GM18507 (cell line): Measurements from ENCODE around the gene GPC3.

Source experiments
- DNase-seq: peaks from one replicate; pipeline ENCODE4 v3.0.0; 2011; ENCODE audit warnings: low read depth; ENCODE audit not compliant: insufficient read length; ENCODE audit errors: extremely low spot score
- FAIRE-seq: peaks from 2 replicates; lab custom pipeline; 2011; peaks lifted over from hg19 to GRCh38; lab: Jason Lieb, UNC

Gene GPC3

DNA sequence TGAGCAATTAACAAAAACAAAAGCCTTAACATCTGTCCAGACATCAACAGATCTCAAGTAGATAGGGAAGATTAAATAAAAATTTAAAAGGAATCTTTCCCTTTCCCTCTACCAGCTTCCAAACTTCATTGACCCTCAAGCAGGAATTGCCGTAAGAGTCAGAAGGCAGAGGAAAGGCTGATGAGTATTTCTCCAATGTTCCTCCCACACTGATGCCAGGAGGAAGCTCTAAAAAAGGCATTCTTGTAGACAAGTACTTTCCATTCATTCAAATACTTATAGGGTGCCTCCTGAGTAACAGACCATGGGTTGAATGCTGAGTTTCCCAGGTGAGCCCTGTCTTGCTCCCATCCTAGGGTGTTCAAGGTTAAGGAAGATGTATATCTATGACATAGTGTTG, 418.5 kb downstream of the GPC3 start:
- DNase-seq (no peak), FAIRE-seq (no peak)

DNA sequence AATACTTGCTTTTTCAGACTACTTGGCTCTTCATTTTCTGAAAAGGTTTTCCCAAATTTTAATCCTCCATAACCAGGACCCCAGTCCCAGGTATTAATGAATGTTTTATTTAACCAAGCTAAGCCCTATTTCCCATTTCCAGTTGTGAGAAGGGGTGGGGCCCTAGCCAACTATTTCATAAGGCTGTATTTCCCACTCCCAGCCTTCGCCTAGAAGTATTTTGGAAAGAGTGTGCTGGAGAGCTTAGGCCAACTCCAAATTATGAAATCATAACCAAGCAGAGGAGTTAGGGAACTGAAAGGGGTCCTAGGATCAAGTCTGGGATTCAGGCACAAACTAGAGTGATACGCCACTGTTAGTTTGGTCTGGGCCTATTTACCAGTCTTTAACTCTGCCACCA, 421.7 kb downstream of the GPC3 start:
- FAIRE-seq (no peak), DNase-seq (no peak)

DNA sequence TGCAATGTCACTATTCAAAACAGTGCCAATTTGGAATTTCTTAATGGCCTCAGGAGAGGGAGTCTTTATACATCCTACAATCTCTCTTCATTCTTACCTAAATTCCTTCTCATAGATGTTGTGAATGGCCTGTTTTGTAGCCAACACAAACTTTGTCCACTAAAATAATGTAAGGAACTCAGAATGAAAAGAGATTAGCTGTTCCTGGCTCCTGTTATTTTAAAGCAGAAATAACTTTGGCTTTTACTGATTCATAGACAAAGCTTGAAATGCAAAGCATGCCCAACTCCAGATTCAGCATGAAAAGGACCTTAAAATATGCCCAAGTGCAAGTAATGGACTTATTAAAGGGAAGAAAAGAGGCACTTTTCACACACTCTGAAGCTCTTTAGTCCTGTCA, 424.1 kb downstream of the GPC3 start:
- no peak for DNase-seq
- no peak for FAIRE-seq

DNA sequence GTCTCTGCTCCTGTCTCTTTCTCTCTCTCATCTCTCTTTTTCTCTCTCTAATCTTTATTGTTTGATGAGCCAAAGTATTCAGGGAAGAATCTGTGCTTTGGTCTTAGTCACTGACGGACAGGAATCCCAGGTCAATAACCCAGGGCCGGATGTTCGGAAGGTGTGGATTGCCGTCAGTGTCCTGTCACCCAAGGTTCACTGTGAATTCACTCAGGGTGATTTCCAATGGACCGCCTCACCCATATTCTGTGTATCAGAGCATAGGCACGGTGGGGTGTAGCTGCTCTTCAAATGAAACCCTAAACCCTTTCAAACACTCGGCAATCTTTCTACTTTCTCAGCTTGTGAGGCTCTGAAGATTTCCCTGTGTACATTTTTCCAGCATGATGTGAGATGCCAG, 425.5 kb downstream of the GPC3 start:
- DNase-seq, result no peak
- no peak for FAIRE-seq

DNA sequence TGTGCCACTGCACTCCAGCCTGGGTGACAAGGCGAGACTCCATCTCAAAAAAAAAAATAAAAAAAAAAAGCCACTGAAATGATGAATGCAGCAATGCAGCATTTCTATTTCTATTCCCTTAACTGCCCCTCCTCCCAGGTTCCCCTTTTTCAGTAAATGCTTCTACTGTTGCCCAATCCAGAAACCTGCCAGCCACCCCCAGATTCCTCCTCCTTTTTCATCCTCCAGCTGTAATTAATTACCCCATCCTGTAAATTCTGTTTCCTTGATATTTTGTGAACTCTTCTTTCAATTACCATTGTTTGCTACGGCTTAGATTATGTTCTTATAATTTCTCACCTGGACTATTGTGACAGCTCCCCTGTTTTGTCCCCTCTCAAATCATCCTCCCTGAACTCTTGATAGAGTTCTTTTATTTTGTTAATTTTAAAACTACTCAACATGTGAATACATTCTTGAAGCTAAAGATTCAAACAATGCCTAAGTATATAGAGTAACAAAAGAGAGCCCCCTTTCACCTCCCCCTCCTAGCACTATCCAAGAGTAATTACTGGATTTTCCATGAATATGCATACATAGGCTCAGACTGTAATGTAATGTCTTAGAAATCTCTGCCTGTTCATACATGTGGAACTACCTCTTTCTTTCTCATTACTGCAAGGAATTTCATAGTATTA, 429.5 kb downstream of the GPC3 start:
- FAIRE-seq, result no peak
- no peak for DNase-seq

DNA sequence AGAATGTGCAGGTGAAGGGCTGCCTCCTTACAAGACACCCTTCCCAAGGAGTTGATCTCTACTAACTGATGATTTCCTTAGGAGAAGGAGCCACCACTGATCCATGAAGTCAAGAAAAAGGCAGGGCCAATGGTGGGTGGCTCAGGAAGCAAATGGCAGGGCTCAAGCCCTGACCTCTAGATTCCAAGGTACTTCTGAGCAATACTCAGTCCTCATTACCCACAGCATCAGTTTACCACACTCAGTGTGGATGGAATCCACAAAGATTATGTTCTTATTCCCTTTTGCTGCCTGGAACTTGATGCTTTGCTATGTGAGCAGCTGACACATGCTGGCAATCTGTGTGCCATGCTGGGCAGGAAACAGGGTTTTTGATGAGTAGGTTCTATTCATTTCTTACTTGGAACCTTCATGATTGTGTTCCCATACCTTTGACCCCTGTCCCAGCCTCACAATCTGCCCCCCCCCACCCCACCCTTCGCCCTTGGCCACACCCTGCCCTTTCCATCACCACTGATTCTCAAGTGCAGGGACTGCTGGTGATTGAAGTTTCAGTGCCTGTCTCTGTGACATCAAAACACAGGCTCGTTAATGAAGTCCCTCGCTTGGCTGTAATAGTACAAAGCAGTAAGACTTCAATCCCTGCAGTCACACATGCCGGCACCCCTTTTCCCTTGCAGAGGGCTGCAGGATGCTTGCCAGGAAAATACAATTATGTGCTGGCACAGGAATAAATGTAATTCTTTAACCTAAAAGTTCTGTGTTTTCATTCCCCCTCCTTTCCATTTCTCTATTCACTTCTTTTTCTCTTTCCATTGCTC, 434.5 kb downstream of the GPC3 start:
- DNase-seq, result no peak
- FAIRE-seq, result no peak

DNA sequence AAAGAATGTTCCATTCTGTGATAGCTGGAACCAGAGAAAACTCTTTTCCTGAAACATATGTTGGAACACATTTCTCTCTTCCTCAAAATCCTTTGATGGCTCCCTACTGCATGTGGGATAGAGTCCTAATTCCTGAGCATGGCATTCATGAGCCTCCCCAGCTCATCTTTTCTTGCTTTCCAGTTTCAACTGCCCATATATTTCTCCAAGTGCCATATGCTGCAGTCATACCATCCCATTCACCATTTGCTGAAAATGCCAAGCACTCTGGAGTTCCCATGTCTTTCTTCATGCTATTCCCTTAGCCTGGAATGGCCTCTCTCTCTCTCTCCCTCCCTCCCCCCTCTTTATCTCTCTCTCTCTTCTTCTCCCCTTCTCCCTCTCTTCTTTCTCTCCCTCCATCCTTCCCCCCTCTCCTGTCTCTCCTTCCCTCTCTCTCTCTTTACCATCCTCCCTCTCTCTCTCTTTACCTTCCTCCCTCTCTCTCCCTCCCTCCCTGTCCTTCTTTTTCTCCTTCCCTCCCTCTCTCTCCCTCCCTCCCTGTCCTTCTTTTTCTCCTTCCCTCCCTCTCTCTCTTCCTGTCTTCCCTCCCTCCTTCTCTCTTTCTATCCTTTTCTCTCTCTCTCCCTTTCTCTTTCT, 436.0 kb downstream of the GPC3 start:
- FAIRE-seq, result no peak
- no peak for DNase-seq

DNA sequence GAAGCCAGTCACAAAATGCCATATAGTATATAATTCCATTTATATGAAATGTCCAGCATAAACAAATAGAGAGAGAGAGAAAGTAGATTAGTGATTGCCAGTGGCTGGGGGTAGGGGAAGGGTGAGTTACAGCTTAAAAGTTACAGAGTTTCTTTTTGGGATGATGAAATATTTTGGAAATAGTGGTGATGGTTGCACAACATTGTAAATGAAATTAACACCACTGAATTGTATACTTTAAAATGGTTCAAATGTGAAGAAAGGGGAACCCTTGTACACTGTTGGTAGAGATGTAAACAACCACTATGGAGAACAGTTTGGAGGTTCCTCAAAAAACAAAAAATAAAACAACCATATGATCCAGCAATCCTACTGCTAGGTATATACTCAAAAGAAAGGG, 439.0 kb downstream of the GPC3 start:
- DNase-seq (no peak), FAIRE-seq (no peak)

DNA sequence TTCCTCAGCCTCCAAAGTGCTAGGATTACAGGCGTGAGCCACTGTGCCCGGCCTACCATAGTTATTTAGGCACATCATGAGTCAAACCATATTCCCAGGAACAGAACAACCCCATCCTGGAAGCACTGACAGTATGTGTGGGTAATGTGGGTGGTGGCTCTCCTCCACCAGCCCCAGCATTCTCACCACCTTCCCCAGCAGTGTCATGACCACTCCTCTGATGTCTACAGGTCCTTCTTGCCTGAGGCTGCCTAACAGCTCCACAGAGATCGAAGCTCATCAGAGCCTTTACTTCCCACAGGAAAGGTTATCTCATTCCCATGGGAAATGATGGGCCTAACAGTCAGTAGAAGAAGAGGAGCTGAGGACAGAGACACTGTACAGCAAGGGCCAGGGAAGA, 440.6 kb downstream of the GPC3 start:
- FAIRE-seq, result no peak

DNA sequence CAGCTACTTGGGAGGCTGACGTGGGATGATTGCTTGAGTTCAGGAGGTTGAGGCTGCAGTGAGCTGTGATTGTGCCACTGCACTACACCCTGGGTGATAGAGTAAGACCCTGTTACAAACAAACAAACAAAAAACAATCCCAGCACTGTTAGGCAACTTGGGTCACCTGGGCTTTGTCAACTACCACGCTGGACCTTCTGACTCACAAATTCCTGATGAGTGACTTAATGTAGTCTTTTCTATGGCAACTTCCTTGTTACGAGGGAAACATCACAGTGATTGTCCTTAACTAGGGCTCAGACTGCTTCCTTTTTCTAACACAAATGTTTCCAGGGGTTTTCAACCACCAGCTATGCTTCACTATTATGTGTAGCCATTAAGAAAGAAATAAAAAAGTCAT, 441.3 kb downstream of the GPC3 start:
- FAIRE-seq, result no peak
- no peak for DNase-seq

More for the DNA sequence above, 440.6 kb downstream of the GPC3 start:
- DNase-seq, result no peak

DNA sequence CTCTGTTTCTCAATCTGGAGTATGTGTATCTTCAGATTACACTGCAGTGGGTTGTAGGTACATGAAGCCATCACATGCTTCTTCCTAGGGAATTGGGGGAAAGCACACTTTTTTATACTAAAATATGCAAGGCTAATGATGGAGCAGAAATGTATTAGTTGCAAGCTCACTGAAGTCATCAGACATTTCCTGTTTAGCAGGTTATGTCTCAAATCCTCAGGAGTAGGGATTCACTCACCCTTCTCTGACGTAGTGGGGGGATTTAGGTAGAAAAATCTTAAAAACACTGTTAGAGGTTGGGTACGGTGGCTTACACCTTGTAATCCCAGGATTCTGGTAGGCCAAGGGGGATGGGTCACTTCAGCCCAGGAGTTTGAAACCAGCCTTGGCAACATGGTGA, 441.7 kb downstream of the GPC3 start:
- FAIRE-seq (no peak), DNase-seq (no peak)

DNA sequence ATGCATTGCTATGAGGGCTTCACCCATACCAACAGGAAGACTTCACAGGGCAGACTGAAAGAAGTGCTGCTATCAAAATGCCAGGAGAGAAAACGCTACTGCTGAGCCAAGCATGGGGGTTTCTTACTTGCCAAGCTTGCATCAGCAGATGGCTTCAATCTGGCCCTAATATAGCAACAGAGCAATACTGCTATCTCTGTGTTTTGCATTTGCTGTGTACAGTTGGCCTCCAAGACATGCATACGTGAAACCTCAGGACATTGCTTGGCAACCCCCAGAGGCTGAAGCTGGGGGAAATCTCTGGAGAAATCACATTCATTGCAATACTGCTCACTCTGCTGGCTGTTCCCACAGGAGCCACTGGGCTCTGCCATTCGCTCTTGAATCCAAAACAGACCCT, 442.9 kb downstream of the GPC3 start:
- FAIRE-seq, result no peak

DNA sequence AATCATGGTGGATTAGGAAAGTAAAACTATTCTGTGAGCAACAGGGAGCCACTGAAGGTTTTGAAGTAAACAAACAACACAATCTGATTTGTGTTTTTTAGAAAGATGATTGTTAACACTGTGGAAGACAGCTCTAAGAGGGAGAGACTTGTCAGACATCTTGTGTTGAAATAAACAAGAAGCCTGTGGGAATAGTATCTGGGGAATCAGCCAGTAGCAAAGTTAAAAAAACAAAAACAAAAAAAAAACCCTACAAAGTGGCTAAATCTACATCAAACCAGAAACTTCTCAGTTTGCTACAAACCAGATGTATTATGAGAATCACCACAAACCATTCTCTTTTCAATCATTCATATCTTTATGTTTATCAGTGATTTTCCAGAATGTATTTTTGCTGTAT, 444.4 kb downstream of the GPC3 start:
- FAIRE-seq, result no peak
- DNase-seq, result no peak

More for the DNA sequence above, 442.9 kb downstream of the GPC3 start:
- DNase-seq, result no peak

DNA sequence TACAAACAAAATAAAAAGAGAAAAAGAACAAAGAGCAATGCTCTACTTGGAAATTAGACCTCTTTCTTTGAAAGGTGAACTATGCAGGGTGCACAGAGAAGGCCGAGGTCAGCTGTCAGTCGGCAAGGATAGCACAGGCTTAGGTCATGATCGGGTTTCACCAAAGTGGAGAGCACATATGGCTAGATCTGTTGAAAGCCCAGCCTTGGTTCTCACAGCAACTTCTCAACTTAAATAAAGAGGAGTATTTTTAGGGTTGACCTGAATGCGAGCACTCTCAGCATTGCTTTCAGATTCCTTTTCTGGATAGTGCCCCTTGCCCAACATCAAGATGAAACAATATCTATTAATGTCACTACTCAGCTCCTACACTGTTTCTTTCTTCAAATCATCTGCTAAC, 447.2 kb downstream of the GPC3 start:
- FAIRE-seq (no peak), DNase-seq (no peak)

DNA sequence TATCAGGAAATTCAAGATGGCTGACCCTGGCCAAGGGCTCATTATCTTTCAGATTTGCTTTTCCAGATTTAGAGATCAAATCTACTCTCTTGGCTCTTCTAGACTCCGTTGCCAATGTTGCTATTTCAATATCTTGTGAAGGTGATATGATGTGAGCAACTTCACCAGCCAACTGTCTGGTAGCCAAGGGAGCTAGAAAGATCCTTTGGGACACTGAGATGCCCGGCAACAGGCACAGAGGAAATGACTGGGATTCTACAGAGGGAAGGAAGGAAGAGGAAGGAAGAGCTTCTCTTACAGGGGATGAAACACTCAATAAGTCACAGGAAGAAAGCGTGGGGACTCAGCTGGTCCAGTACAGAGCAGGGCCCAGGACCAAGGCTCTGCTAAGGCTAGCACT, 448.3 kb downstream of the GPC3 start:
- DNase-seq (no peak), FAIRE-seq (no peak)

DNA sequence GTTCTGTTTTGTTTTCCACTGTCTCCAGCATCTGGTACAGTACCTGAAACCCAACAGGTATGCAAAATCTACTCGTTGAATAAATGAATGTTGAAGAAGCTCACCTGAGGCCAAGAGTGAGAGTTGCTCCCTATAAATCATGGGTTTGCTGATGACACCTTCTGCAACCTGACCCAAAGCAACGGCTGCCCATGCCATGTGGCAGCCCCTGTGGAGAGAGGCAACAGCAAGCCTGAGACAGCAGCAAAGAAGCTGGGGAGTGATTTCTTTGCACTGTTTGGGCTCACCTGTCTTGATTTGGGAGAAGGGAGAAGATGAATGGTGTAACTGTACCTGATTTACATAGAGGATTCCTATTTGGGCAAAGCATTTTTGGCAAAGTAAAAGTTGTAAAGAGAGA, 450.3 kb downstream of the GPC3 start:
- no peak for DNase-seq

DNA sequence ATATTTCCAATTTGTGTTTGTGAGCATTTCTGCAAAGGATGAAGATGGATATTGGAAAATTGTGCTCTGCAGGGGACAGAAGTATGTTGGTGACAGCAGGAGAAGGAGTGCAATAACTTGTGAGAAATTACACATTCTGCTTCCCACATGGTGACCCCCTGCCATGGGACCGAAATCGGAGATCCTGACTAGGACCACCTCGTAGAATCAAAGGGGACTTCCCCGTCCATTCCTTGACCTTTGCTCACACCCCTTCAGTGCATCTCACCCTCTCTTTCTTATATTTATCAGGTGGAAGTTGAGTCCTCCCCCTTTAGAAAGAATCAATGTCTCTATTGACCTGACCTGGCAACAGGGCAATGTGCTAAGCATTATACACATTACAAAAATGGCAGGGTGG, 451.2 kb downstream of the GPC3 start:
- DNase-seq (no peak), FAIRE-seq (no peak)

More for the DNA sequence above, 450.3 kb downstream of the GPC3 start:
- no peak for FAIRE-seq

DNA sequence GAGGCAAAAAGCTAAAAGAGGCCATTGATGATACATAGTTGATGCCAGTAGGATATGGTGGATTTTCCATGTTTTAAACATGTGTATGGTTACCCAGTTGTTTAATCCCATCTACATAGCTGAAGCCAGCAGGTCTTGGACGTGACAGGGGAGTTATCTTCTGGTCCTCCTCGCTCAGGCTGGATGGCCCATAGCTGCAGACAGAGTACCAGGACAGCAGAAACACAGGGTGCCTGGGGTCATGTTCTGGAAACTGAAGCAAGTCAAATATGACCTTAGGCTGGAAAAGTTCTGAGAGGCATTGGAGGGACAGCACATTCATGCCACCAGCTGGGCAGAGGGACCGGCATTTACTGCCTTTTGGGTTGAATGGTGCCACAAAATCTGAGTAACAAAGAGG, 452.1 kb downstream of the GPC3 start:
- FAIRE-seq, result no peak
- no peak for DNase-seq

DNA sequence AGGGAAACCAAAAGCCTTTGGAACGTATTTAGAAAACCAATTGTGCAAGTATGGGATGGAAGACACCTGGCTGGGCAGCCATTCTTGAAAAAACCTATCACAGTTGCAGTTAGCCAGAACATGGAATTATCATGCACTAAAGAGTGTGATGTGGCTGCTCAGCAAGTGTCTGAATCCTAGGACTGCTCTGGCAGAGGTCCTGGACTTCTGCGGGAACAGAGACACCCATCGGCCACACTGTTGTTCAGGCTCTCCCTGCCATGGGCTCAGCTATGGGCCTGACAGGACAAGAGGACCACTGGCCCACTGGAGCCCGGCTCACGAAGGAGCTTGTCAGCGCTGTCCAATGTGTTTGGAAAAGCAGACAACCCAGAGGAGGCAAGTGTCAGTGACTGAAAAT, 454.4 kb downstream of the GPC3 start:
- no peak for FAIRE-seq
- no peak for DNase-seq

DNA sequence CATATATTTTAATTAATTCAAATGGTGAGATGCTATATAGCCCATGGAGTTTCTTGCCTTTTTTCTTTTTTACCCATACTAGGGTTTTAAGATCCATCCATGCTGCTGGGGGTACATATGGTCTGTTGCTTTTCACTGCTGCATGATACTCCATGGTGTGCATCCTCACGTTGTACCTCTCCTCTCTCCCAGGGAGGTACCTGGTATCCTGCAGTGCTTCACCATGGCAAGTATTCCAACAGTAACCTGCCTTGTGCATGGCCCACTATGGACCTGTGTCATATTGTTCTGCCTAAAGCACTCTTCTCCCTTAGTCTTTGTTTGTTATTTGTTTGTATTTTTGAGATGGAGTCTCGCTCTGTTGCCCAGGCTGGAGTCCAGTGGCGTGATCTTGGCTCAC, 455.8 kb downstream of the GPC3 start:
- no peak for FAIRE-seq

DNA sequence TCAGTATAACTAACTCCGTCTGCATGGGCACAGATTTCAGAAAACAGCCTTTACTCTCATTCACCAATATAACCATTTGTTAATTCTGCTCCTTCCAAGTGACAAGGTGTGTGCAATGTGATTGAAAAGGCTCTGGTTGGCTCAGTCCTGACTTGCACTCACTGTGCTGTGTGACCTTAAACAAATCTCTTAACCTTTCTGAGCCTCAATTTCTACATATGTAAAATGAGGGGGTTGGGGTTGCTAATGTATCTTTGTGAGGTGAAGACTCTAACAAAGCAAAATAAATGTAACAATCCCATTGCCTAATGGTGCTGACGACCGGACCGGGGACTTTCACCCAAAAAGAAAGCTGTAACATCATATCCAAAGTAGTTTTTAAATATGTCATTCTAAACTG, 457.6 kb downstream of the GPC3 start:
- FAIRE-seq, result no peak

More for the DNA sequence above, 455.8 kb downstream of the GPC3 start:
- DNase-seq, result no peak

More for the DNA sequence above, 457.6 kb downstream of the GPC3 start:
- no peak for DNase-seq
